ENCODE measurements around the gene LYPD8.
A peak's percentile ranks its signal among the peaks of the same experiment; 100 is the strongest.

The LYPD8 gene

GRCh38 chr1:248756636-248757035 is 1.1 kb upstream of the LYPD8 start:
- DNase-seq = no peak

GRCh38 chr1:248756151-248756550 is 592 bp upstream of the LYPD8 start:
- DNase-seq = no peak

- DNase-seq = no peak
These were observed 1.8 kb downstream of the LYPD8 start for GRCh38 chr1:248753708-248754280.

- no peak for DNase-seq
These were observed 2.4 kb downstream of the LYPD8 start for GRCh38 chr1:248753029-248753594.

- DNase-seq = peak; percentile 5
These were observed 3.2 kb downstream of the LYPD8 start for GRCh38 chr1:248752161-248753028.

- DNase-seq = no peak
These were observed 3.9 kb downstream of the LYPD8 start for GRCh38 chr1:248751635-248752034.

GRCh38 chr1:248751142-248751541 is 4.4 kb downstream of the LYPD8 start:
- DNase-seq = no peak

- DNase-seq = no peak
These were observed 5.1 kb downstream of the LYPD8 start for GRCh38 chr1:248750496-248750895.

GRCh38 chr1:248748211-248748610 is 7.3 kb downstream of the LYPD8 start:
- no peak for DNase-seq

- no peak for DNase-seq
These were observed 14.7 kb downstream of the LYPD8 start for GRCh38 chr1:248740876-248741275.

GRCh38 chr1:248739572-248740205 is 15.9 kb downstream of the LYPD8 start:
- DNase-seq = no peak

GRCh38 chr1:248737457-248737856 is 18.1 kb downstream of the LYPD8 start:
- DNase-seq = no peak

GRCh38 chr1:248736977-248737376 is 18.6 kb downstream of the LYPD8 start:
- no peak for DNase-seq

GRCh38 chr1:248733566-248733965 is 22.0 kb downstream of the LYPD8 start:
- no peak for DNase-seq

GRCh38 chr1:248730507-248731335 is 24.8 kb downstream of the LYPD8 start:
- no peak for DNase-seq

- no peak for DNase-seq
These were observed 41.3 kb downstream of the LYPD8 start for GRCh38 chr1:248714248-248714647.

GRCh38 chr1:248710305-248710900 is 45.2 kb downstream of the LYPD8 start:
- DNase-seq = no peak

- DNase-seq = no peak
These were observed 51.0 kb downstream of the LYPD8 start for GRCh38 chr1:248704606-248705005.

GRCh38 chr1:248703674-248704073 is 51.9 kb downstream of the LYPD8 start:
- peak; percentile 17 for DNase-seq

GRCh38 chr1:248702714-248703113 is 52.8 kb downstream of the LYPD8 start, which contains the start of gene OR14I1:
Gene OR14I1 (minus strand): TSS chr1:248702766.
- no peak for DNase-seq

GRCh38 chr1:248699099-248699498 is 56.5 kb downstream of the LYPD8 start:
- no peak for DNase-seq

- no peak for DNase-seq
These were observed 57.7 kb downstream of the LYPD8 start for GRCh38 chr1:248697907-248698306.

Data from hematopoietic multipotent progenitor cell treated with erythropoietin and hydrocortisone succinate and interleukin-3 and kit ligand, for 8 days (in vitro differentiated cells).